ENCODE results near the gene CPPED1. TPM values are rescaled to one million over a fixed set of nuclear protein-coding genes. Genes with fewer than 3 reads are reported as not detected.

The CPPED1 gene
- polyA plus RNA-seq, 3 donors, result 100 to 292 (median 259) TPM

DNA sequence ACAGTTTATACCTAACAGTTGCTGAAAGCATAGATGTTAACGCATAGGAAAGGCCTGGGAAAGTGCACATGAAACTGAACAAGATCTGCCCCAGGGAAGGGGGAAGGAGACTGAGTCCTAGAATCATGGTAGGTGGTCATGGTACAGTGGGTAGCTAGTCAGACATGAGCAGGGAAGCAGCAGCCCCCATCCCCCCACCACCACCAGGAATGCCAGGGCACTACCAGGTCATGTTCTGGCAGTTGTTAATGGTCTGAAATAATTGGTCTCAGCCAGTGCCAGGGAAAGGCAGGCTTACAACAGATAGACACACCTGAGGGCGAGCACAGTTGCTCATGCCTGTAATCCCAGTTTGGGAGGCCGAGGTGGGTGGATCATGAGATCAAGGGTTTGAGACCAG is 185.2 kb downstream of the CPPED1 start:
- intact Hi-C loops (cut with micrococcal nuclease), result no loop called here
- no peak overlapping the region for H3K27ac Mint-ChIP-seq
- 90% methylated on average over 2 of the region's 3 CpGs for WGBS (ENCODE audit: insufficient coverage)

DNA sequence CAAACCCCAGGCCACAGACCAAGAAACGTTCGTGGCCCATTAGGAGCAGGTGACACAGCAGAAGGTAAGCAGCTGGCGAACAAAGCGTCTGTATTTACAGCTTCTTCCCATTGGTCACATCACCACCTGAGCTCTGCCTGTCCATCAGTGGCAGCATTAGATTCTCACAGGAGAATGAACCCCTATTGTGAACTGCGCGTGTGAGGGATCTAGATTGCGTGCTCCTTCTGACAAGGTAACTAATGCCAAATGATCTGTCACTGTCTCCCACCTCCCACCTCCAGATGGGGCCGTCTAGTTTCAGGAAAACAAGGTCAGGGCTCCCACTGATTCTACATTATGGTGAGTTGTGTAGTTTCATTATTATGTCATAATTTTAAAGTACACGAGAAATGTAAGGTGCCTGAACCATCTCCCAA is 186.3 kb downstream of the CPPED1 start:
- no peak overlapping the region for H3K9ac ChIP-seq (ENCODE audit: insufficient read depth, low read length, poor library complexity, severe bottlenecking)
- no peak overlapping the region for H3K4me3 Mint-ChIP-seq
- peaks cover 0 to 44% of the 10 kb centered on the region in 2 donors for H3K36me3 Mint-ChIP-seq
- WGBS (ENCODE audit: insufficient coverage), result 91% methylated on average over 7 of the region's 9 CpGs
- H3K27ac Mint-ChIP-seq, result no peak overlapping the region
- H3K27ac ChIP-seq (ENCODE audit: low read depth in 1 of 2, low read length in 2 of 2), result no peak overlapping the region
- H3K27me3 Mint-ChIP-seq (ENCODE audit: low read depth in 3 of 3), result peaks cover 4 to 9% (median 7%) of the 10 kb centered on the region in 3 donors
- H3K4me1 ChIP-seq (ENCODE audit: control insufficient read depth in 1 of 2, insufficient read depth in 2 of 2, low read length in 2 of 2), result no peaks in the 10 kb centered on the region
- no peaks in the 10 kb centered on the region for H3K36me3 ChIP-seq (replicated peaks in 1 of 2; ENCODE audit: control insufficient read depth in 1 of 2, insufficient read depth in 2 of 2, low read length in 2 of 2)
- no peaks in the 10 kb centered on the region for H4K20me1 ChIP-seq (ENCODE audit: insufficient read depth, low read length)
- H3K9me3 Mint-ChIP-seq, result peaks cover 0 to 7% (median 0%) of the 10 kb centered on the region in 7 donors
- no peak overlapping the region for H2AFZ ChIP-seq (ENCODE audit: insufficient read depth, low read depth, low read length, poor library complexity, severe bottlenecking)
- no peak overlapping the region for H3K4me3 ChIP-seq (replicated peaks in 1 of 3; ENCODE audit: low read depth in 2 of 3, low read length in 3 of 3)
- H3K4me2 ChIP-seq (replicated peaks; ENCODE audit: extremely low read depth, low read length, poor library complexity, severe bottlenecking), result no peak overlapping the region
- no peaks in the 10 kb centered on the region for H3K27me3 ChIP-seq (ENCODE audit: control insufficient read depth in 2 of 2, insufficient read depth in 2 of 2, low read length in 2 of 2)
- DNase-seq, result no peak
- no peaks in the 10 kb centered on the region for H3K9me3 ChIP-seq (replicated peaks in 1 of 2; ENCODE audit: control insufficient read depth in 1 of 2, insufficient read depth in 1 of 2, low read length in 2 of 2)
- TF ChIP-seq, protein P1, sequence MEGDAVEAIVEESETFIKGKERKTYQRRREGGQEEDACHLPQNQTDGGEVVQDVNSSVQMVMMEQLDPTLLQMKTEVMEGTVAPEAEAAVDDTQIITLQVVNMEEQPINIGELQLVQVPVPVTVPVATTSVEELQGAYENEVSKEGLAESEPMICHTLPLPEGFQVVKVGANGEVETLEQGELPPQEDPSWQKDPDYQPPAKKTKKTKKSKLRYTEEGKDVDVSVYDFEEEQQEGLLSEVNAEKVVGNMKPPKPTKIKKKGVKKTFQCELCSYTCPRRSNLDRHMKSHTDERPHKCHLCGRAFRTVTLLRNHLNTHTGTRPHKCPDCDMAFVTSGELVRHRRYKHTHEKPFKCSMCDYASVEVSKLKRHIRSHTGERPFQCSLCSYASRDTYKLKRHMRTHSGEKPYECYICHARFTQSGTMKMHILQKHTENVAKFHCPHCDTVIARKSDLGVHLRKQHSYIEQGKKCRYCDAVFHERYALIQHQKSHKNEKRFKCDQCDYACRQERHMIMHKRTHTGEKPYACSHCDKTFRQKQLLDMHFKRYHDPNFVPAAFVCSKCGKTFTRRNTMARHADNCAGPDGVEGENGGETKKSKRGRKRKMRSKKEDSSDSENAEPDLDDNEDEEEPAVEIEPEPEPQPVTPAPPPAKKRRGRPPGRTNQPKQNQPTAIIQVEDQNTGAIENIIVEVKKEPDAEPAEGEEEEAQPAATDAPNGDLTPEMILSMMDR (IDR thresholded peaks at IDR 0.05), result no peak
- peaks cover 1% of the 10 kb centered on the region for H3K4me1 Mint-ChIP-seq
- no peaks in the 10 kb centered on the region for H3K79me2 ChIP-seq (ENCODE audit: insufficient read depth, low read length)
- intact Hi-C loops (cut with micrococcal nuclease), result no loop called here

More for the DNA sequence above, 185.2 kb downstream of the CPPED1 start:
- H3K27me3 ChIP-seq (ENCODE audit: control insufficient read depth in 2 of 2, insufficient read depth in 2 of 2, low read length in 2 of 2), result no peaks in the 10 kb centered on the region
- no peak for DNase-seq
- no peak overlapping the region for H3K4me2 ChIP-seq (replicated peaks; ENCODE audit: extremely low read depth, low read length, poor library complexity, severe bottlenecking)
- H3K9ac ChIP-seq (ENCODE audit: insufficient read depth, low read length, poor library complexity, severe bottlenecking), result no peak overlapping the region
- H3K79me2 ChIP-seq (ENCODE audit: insufficient read depth, low read length), result no peaks in the 10 kb centered on the region
- TF ChIP-seq, protein P1 (IDR thresholded peaks at IDR 0.05), result no peak
- Mint-ChIP-seq H3K36me3 (peaks cover 0 to 43% of the 10 kb centered on the region in 2 donors), H3K4me3 (no peak overlapping the region), H3K9me3 (peaks cover 0 to 7% (median 0%) of the 10 kb centered on the region in 7 donors), H3K4me1 (peaks cover 1% of the 10 kb centered on the region), H3K27me3 (ENCODE audit: low read depth in 3 of 3) (peaks cover 0 to 6% (median 4%) of the 10 kb centered on the region in 3 donors)
- H3K4me3 ChIP-seq (replicated peaks in 1 of 3; ENCODE audit: low read depth in 2 of 3, low read length in 3 of 3), result no peak overlapping the region
- no peaks in the 10 kb centered on the region for H3K9me3 ChIP-seq (replicated peaks in 1 of 2; ENCODE audit: control insufficient read depth in 1 of 2, insufficient read depth in 1 of 2, low read length in 2 of 2)
- H2AFZ ChIP-seq (ENCODE audit: insufficient read depth, low read depth, low read length, poor library complexity, severe bottlenecking), result no peak overlapping the region
- no peaks in the 10 kb centered on the region for H4K20me1 ChIP-seq (ENCODE audit: insufficient read depth, low read length)
- H3K36me3 ChIP-seq (replicated peaks in 1 of 2; ENCODE audit: control insufficient read depth in 1 of 2, insufficient read depth in 2 of 2, low read length in 2 of 2), result no peaks in the 10 kb centered on the region
- no peaks in the 10 kb centered on the region for H3K4me1 ChIP-seq (ENCODE audit: control insufficient read depth in 1 of 2, insufficient read depth in 2 of 2, low read length in 2 of 2)
- no peak overlapping the region for H3K27ac ChIP-seq (ENCODE audit: low read depth in 1 of 2, low read length in 2 of 2)
